AG10803 (cell line): ENCODE data around the gene NMB.

Experiments
- DNase-seq: peaks from one replicate; pipeline ENCODE4 v3.0.0; 2010; ENCODE audit warnings: low read depth
- H3K4me3 ChIP-seq: 2 replicates; pipeline ENCODE4 v1.5.1; 2011; ENCODE audit warnings: mild to moderate bottlenecking, low read length, control low read depth
- TF ChIP-seq, protein P1 (sequence below): conservative IDR thresholded peaks from 2 replicates; pipeline ENCODE4 v1.5.1; 2011; ENCODE audit warnings: mild to moderate bottlenecking, low read length, control low read depth, inconsistent platforms

Gene NMB, protein sequence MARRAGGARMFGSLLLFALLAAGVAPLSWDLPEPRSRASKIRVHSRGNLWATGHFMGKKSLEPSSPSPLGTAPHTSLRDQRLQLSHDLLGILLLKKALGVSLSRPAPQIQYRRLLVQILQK

DNA sequence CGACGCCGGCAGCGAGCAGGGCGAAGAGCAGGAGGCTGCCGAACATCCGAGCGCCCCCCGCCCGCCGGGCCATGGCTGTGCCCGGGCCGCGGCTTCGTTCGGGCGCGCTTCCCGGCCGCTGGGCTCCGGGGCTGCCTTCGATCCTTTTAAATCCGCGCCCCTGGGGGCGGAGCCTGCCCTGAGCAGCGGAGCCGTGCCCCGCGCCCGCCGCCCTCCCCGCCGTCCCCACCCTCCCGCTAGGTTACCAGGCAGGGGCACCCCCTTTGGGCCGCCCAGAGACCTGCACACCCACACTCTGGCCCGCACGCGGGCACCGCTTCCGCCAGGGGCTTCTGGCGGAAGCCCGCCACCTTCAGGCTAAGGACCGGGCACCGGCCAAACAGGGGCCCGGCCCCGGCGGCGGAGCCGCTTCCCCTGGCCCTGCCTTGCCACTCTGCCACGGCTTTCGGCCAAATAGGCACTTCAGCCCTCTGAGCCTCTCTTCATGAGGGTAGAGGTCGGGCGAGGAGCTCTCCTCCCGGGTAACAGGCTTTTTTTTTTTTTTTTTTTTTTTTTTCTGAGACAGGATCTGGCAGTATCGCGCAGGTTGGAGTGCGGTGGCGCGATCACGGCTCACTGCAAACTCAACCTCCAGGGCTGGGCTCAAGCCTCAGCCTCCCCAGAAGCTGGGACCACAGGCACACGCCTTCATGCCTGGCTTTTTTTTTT is at the start of gene NMB:
NMB (minus strand) TSS at position 120 of the 708 bp plus-strand sequence; CDS start at position 73, 47 bp downstream.
- DNase-seq, result peak; percentile 69
- TF ChIP-seq, protein P1, sequence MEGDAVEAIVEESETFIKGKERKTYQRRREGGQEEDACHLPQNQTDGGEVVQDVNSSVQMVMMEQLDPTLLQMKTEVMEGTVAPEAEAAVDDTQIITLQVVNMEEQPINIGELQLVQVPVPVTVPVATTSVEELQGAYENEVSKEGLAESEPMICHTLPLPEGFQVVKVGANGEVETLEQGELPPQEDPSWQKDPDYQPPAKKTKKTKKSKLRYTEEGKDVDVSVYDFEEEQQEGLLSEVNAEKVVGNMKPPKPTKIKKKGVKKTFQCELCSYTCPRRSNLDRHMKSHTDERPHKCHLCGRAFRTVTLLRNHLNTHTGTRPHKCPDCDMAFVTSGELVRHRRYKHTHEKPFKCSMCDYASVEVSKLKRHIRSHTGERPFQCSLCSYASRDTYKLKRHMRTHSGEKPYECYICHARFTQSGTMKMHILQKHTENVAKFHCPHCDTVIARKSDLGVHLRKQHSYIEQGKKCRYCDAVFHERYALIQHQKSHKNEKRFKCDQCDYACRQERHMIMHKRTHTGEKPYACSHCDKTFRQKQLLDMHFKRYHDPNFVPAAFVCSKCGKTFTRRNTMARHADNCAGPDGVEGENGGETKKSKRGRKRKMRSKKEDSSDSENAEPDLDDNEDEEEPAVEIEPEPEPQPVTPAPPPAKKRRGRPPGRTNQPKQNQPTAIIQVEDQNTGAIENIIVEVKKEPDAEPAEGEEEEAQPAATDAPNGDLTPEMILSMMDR, result peak; percentile 53
- H3K4me3 ChIP-seq, result peak within 1 kb of the TSS; percentile 64

DNA sequence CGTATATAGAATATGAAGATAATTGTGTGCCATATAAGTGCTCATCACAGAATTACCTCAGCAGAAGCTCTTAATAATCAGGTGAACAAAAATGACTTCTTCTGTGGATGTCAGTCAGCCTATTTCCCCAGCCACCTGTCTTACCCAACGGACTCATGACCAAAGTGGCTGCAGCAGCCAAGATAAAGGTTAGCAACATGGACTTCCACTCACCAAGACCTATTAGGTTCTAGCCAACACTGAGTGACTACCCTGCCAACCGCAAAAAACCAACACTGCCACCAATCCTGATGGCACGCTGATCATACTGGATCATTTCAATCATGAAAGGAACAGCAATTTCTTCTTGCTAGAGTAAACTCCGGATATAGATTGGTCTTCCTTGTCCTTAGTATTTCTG is 45.8 kb upstream of the NMB start:
- no peak for DNase-seq
- TF ChIP-seq, protein P1, result no peak

DNA sequence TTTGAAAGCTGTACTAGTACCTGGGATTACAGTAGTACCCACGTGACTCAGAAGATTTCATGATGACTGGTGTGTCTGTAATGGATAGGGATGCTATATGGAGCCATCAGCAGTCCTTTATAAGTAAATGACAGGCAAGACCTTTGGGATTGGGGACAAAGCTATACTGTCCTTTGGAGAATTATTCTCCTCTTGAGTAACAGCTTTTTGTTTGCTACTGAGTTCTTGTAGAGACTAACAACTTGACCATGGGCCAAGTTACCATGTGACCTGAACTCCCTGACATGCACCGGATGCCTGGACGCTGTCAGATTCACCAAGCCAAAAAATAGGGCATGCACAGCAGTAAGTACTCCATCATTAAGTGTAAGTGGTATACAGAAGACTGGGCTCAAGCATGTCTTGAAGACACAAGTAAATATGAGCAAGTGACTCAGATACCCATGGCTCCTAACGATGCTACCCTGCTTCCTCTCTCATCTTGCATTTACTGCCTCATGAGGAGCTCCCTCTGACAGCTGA is 45.0 kb upstream of the NMB start:
- TF ChIP-seq, protein P1, result no peak
- DNase-seq, result peak; percentile 65
- H3K4me3 ChIP-seq, result no peak overlapping the region

More for the DNA sequence above, 45.8 kb upstream of the NMB start:
- H3K4me3 ChIP-seq, result no peak overlapping the region

DNA sequence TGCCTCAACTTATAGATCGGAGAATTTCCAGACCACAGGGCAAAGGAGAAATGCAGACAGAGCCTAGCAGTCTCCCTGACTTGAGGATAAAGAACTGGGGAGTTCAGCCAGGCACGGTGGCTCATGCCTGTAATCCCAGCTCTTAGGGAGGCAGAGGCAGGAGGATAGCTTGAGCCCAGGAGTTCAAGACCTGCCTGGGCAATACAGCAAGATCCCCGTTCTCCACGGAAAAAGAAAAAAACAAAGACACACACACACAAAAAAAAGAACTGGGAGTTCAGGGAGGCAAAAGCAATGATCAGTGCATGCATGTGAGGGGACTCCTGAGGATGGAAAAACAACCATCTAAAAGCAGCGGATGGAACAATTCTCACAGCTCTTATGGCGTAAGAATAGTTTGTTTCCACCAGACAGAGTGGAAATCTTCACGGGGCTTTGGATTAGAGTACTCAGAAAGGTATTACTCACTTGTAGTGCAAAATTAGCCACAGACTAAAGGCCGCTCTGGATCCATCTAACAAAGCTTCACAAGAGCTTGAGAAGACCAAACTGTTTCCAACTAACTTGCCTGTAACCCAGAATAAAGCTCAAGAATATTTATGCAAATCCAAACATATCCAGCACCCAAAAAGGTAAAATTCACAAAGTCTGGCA is 41.7 kb upstream of the NMB start:
- DNase-seq, result no peak
- TF ChIP-seq, protein P1, result no peak
- H3K4me3 ChIP-seq, result no peak overlapping the region

DNA sequence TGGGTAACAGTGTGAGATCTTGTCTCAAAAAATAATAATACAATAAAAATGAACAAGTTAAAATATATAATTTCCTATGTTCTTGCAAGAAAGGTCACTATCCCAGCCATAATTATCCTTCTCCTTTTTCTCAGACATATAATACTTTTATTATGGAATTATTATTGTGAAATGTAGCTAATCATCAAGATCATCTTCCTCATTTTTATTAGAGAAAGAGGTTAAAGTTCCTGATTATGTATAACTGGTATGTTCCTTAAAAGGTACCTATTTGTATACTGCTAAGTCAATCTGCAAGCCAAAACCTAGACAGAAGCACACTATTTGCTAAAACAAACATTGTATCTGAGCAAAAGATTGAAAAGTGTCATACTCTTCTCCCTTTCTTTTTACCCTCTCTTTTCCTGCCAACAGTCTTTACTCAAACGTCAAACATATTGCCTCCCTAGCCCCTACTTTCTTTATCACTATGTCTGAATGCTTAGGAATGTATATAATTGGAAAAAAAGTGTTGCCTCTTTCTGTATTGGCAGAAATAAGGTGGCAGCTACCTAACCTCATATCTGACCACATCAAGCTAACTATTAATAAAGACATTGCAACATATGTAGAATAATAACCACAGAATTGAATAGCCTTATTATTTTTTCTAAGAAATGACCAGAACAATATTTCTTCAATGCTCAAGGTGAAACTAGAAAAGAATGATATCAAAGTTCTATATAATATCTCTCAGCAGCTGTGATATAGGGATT is 39.4 kb upstream of the NMB start:
- TF ChIP-seq, protein P1, result no peak
- H3K4me3 ChIP-seq, result no peak overlapping the region
- no peak for DNase-seq

DNA sequence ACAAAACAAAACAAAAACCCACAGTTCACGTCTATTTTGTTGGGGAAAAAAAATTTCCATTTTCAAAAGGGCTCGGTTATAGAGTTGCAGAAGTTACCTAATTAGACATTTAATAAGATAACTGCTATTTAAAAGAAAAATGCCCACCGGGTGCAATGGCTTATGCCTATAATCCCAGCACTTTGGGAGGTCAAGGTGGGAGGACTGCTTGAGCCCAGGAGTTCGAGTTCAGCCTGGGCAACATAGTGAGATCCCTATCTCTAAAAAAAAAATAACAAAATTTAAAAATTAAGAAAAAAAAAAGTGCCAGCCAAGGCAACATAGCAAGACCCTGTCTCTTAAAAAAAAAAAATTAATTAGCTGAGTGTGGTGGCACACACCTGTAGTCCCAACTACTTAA is 38.8 kb upstream of the NMB start:
- H3K4me3 ChIP-seq, result no peak overlapping the region
- TF ChIP-seq, protein P1, result no peak
- no peak for DNase-seq
